Endothelial cell of umbilical vein (primary cell): ENCODE data around the gene OLFML2A. TPM values are rescaled to one million over a fixed set of nuclear protein-coding genes. Genes with fewer than 3 reads are reported as not detected.

ENCODE experiments used
- BruUV-seq: library from RNA; stranded (reverse); fragments of 400-500 nt; replicated peaks from 2 replicates; lab custom pipeline; 2021; lab: Mats Ljungman, UMichigan
- CTCF ChIA-PET: fragments of 300-600, 350-600 bp; sonication (Branson Sonifier 250); formaldehyde crosslinking; loops from one replicate; lab custom pipeline; 2021; ENCODE audit warnings: antibody characterized with exemption, inconsistent platforms; lab: Charles Lee
- POLR2A ChIA-PET: fragments of 300-600, 350-600 bp; sonication (Branson Sonifier 250); formaldehyde crosslinking; loops from one replicate; lab custom pipeline; 2021; ENCODE audit warnings: antibody characterized with exemption, inconsistent platforms; lab: Charles Lee
- DNase-seq: peaks from one replicate; pipeline ENCODE4 v3.0.0-alpha.2; 2011; ENCODE audit warnings: low read depth, low spot score
- FAIRE-seq: peaks from 2 replicates; lab custom pipeline; 2011; peaks lifted over from hg19 to GRCh38; lab: Jason Lieb, UNC
- H2AFZ ChIP-seq: 2 replicates; pipeline ENCODE4 v1.6.0; 2012; ENCODE audit warnings: low read depth, low read length, control low read depth, inconsistent platforms
- H3K27ac ChIP-seq: 2 replicates; pipeline ENCODE4 v1.5.1; 2011; ENCODE audit warnings: low read depth, mild to moderate bottlenecking, control low read depth, low read length, moderate library complexity; ENCODE audit not compliant: insufficient read depth
- H3K27me3 ChIP-seq, 2 experiments: 2 replicates each; pipeline versions ENCODE4 v1.6.0 to v1.6.1; 2011; ENCODE audit warnings: low read length in 2 of 2, mixed read lengths in 1 of 2; ENCODE audit not compliant: control insufficient read depth in 2 of 2, insufficient read depth in 2 of 2
- H3K36me3 ChIP-seq, 2 experiments: 2 replicates in 1 of 2; 3 replicates in 1 of 2; pipeline ENCODE4 v1.5.1; 2011; ENCODE audit warnings: low read length in 2 of 2, mild to moderate bottlenecking in 1 of 2, moderate library complexity in 1 of 2; ENCODE audit not compliant: control insufficient read depth in 2 of 2, insufficient read depth in 2 of 2; ENCODE audit errors: extremely low read depth in 1 of 2
- H3K4me1 ChIP-seq: 3 replicates; pipeline ENCODE4 v1.5.1; 2011; ENCODE audit warnings: mild to moderate bottlenecking, low read length; ENCODE audit not compliant: control insufficient read depth, insufficient read depth; ENCODE audit errors: extremely low read depth
- H3K4me2 ChIP-seq: 2 replicates; pipeline ENCODE4 v1.6.1; 2011; ENCODE audit warnings: low read length, control low read depth, mixed read lengths; ENCODE audit not compliant: insufficient read depth
- H3K4me3 ChIP-seq, 3 experiments: fragments of 200-600 bp in 1 of 3; sonication (generic), shearing (Covaris generic) in 1 of 3; replicated peaks in 1 of 3; 2 replicates each; pipeline ENCODE4 v1.5.1; 2011 to 2016; ENCODE audit warnings: control low read depth in 3 of 3, low read length in 3 of 3, mild to moderate bottlenecking in 2 of 3, inconsistent platforms in 1 of 3, low read depth in 1 of 3, moderate library complexity in 1 of 3; ENCODE audit not compliant: insufficient read depth in 1 of 3
- H3K79me2 ChIP-seq: 2 replicates; pipeline ENCODE4 v1.6.0; 2012; ENCODE audit warnings: low read length, inconsistent platforms; ENCODE audit not compliant: control insufficient read depth, insufficient read depth
- H3K9ac ChIP-seq: replicated peaks from 2 replicates; pipeline ENCODE3; 2011; ENCODE audit warnings: low read length, control low read depth; ENCODE audit not compliant: insufficient read depth; ENCODE audit errors: extremely low read depth
- H3K9me1 ChIP-seq: replicated peaks from 3 replicates; pipeline ENCODE4 v1.6.0; 2011; ENCODE audit warnings: mild to moderate bottlenecking, low read length; ENCODE audit not compliant: control insufficient read depth, insufficient read depth; ENCODE audit errors: extremely low read depth
- H3K9me3 ChIP-seq: replicated peaks from 2 replicates; pipeline ENCODE4 v1.5.1; 2012; ENCODE audit warnings: low read length, inconsistent platforms; ENCODE audit not compliant: control insufficient read depth, insufficient read depth
- H4K20me1 ChIP-seq: replicated peaks from 2 replicates; pipeline ENCODE3; 2011; ENCODE audit warnings: mild to moderate bottlenecking, low read length; ENCODE audit not compliant: control insufficient read depth, insufficient read depth; ENCODE audit errors: extremely low read depth
- EZH2 ChIP-seq: IDR thresholded peaks from 2 replicates; pipeline ENCODE4 v1.6.1; 2012; ENCODE audit warnings: borderline replicate concordance, low read depth, mild to moderate bottlenecking, moderate library complexity, low read length, inconsistent platforms; ENCODE audit not compliant: severe bottlenecking
- FOS ChIP-seq: IDR thresholded peaks from 2 replicates; pipeline ENCODE4 v1.6.1; 2011; ENCODE audit warnings: mild to moderate bottlenecking, low read length, moderate library complexity, borderline replicate concordance; ENCODE audit not compliant: insufficient read depth
- GATA2 ChIP-seq: IDR thresholded peaks from 2 replicates; pipeline ENCODE4 v1.7.0; 2011; ENCODE audit warnings: low read depth, mild to moderate bottlenecking, moderate library complexity, mixed read lengths, low read length; ENCODE audit not compliant: insufficient read length, insufficient read depth
- JUN ChIP-seq: IDR thresholded peaks from 2 replicates; pipeline ENCODE4 v1.6.1; 2011; ENCODE audit warnings: borderline replicate concordance, low read depth; ENCODE audit not compliant: insufficient read length, insufficient read depth
- MYC ChIP-seq: IDR thresholded peaks from one replicate; pipeline ENCODE4 v1.6.1; 2011; ENCODE audit warnings: mild to moderate bottlenecking, low read depth, low read length
- POLR2A ChIP-seq: IDR thresholded peaks from 2 replicates; pipeline ENCODE4 v1.6.1; 2012; ENCODE audit warnings: low read depth, mild to moderate bottlenecking, control low read depth, low read length
- POLR2AphosphoS5 ChIP-seq: IDR thresholded peaks from 2 replicates; pipeline ENCODE4 v1.6.1; 2012; ENCODE audit warnings: low read depth, mild to moderate bottlenecking, control low read depth, low read length, moderate library complexity; ENCODE audit not compliant: insufficient read depth
- dilution Hi-C: fragments of 300-500 bp; cut with MboI; formaldehyde crosslinking; loops from one replicate; pipeline ENCODE4 v1.15.0; 2019; ENCODE audit warnings: low sequenced_read_pairs; ENCODE audit not compliant: extremely low pct_ligation_motif_present
- intact Hi-C: fragments of 100-400 bp; cut with micrococcal nuclease; formaldehyde crosslinking; loops from one replicate; pipeline ENCODE4 v1.10.0; 2022
- polyA plus RNA-seq, 4 experiments: library from polyadenylated mRNA; depleted of rRNA in 3 of 4; stranded (reverse) in 3 of 4; unstranded in 1 of 4; fragments of >200 nt; gene quantifications; 2 replicates each; pipeline versions ENCODE4 v1.2.1 to v1.2.3, GENCODE V29; 2011 to 2012; ENCODE audit warnings: missing spikeins in 1 of 4
- total RNA-seq: library from RNA; stranded (reverse); gene quantifications from 2 replicates; pipeline ENCODE4 v1.2.3, GENCODE V29; 2021
- TF ChIP-seq, protein P1 (sequence below): IDR thresholded peaks from 2 replicates; pipeline ENCODE4 v1.6.1; 2011; ENCODE audit not compliant: insufficient read depth, insufficient read length
- TF ChIP-seq, protein P2 (sequence below), 2 donors: IDR thresholded peaks; 1 replicate in 1 of 2; 2 replicates in 1 of 2; pipeline ENCODE4 v1.5.1; 2011; ENCODE audit warnings: low read length in 2 of 2, mild to moderate bottlenecking in 2 of 2, moderate library complexity in 2 of 2, control low read depth in 1 of 2, inconsistent platforms in 1 of 2, low read depth in 1 of 2; ENCODE audit not compliant: insufficient read depth in 1 of 2; ENCODE audit errors: extremely low read depth in 1 of 2

OLFML2A gene
- total and polyA plus RNA-seq, 2 donors (not counting 3 experiments of a cell fraction or from before 2014, with no cell fraction given), result 0.92 to 1.1 TPM

DNA sequence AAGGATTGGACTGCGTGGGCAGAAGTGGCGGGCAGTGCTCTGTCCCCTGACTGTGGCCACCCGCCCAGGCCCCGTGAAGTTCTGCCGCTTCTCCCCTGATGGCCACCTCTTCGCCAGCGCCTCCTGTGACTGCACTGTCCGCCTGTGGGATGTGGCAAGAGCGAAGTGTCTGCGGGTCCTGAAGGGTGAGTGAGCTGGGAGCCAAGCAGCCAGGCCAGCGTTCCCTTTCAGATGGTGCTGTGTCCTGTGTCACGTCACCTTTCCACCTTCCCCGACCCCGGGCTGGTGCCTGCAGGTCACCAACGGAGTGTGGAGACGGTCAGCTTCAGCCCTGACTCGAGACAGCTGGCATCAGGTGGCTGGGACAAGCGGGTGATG is 78.6 kb downstream of the OLFML2A start:
- peaks cover 17 to 39% of the 10 kb centered on the region in 2 experiments for H3K36me3 ChIP-seq
- H3K9ac ChIP-seq, result no peak overlapping the region
- dilution Hi-C loops (no loop called here), intact Hi-C loops (no loop called here)
- no peaks in the 10 kb centered on the region for H3K9me3 ChIP-seq
- H3K79me2 ChIP-seq, result peaks cover 22% of the 10 kb centered on the region
- DNase-seq (no peak), FAIRE-seq (no peak)
- BruUV-seq, result no TSS peak
- H2AFZ ChIP-seq, result no peak overlapping the region
- ChIA-PET CTCF (interaction anchor here (0.6 to 15.1 kb wide), 9 partner anchors 11 to 383 kb away, joined by 3 to 967 read pairs (median 5); partner anchors contain the start of genes NR6A1 and OLFML2A), POLR2A (interaction anchor here (1.6 kb wide), 1 partner anchor 81 kb away, joined by 6 read pairs; no protein-coding TSS in a partner anchor)
- no peak overlapping the region for H3K4me3 ChIP-seq
- TF ChIP-seq JUN, result no peak
- TF ChIP-seq POLR2A, result no peak
- TF ChIP-seq MYC, result no peak
- TF ChIP-seq, protein P1, sequence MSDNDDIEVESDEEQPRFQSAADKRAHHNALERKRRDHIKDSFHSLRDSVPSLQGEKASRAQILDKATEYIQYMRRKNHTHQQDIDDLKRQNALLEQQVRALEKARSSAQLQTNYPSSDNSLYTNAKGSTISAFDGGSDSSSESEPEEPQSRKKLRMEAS, result no peak
- TF ChIP-seq POLR2AphosphoS5, result no peak
- no peak for TF ChIP-seq EZH2
- TF ChIP-seq FOS, result no peak
- TF ChIP-seq GATA2, result no peak
- TF ChIP-seq, protein P2, sequence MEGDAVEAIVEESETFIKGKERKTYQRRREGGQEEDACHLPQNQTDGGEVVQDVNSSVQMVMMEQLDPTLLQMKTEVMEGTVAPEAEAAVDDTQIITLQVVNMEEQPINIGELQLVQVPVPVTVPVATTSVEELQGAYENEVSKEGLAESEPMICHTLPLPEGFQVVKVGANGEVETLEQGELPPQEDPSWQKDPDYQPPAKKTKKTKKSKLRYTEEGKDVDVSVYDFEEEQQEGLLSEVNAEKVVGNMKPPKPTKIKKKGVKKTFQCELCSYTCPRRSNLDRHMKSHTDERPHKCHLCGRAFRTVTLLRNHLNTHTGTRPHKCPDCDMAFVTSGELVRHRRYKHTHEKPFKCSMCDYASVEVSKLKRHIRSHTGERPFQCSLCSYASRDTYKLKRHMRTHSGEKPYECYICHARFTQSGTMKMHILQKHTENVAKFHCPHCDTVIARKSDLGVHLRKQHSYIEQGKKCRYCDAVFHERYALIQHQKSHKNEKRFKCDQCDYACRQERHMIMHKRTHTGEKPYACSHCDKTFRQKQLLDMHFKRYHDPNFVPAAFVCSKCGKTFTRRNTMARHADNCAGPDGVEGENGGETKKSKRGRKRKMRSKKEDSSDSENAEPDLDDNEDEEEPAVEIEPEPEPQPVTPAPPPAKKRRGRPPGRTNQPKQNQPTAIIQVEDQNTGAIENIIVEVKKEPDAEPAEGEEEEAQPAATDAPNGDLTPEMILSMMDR (IDR thresholded peaks at IDR 0.05; ENCODE audit: extremely low read depth in 1 of 2, insufficient read depth in 1 of 2, low read depth in 1 of 2, low read length in 2 of 2), result no peak
- no peaks in the 10 kb centered on the region for H3K27me3 ChIP-seq
- no peak overlapping the region for H3K4me2 ChIP-seq
- H3K9me1 ChIP-seq, result no peaks in the 10 kb centered on the region
- H3K27ac ChIP-seq, result no peak overlapping the region
- H3K4me1 ChIP-seq, result peaks cover 17% of the 10 kb centered on the region
- peaks cover 6% of the 10 kb centered on the region for H4K20me1 ChIP-seq
